GM18505 (cell line): ENCODE results near the gene CXXC1.

Source experiments
- ATAC-seq: cut with Tn5 transposase; IDR thresholded peaks from one replicate; pipeline ENCODE4 v1.9.1; 2021; ENCODE audit not compliant: unreplicated experiment
- POLR2A ChIP-seq: IDR thresholded peaks from 4 replicates; pipeline ENCODE4 v1.6.1; 2011; ENCODE audit warnings: borderline replicate concordance; ENCODE audit not compliant: insufficient read depth, insufficient read length; ENCODE audit errors: extremely low read depth

The CXXC1 gene

GRCh38 chr18:50285631-50286321 lies 1.7 kb downstream of the CXXC1 start:
- ATAC-seq: no peak
- no peak for TF ChIP-seq POLR2A

DNA sequence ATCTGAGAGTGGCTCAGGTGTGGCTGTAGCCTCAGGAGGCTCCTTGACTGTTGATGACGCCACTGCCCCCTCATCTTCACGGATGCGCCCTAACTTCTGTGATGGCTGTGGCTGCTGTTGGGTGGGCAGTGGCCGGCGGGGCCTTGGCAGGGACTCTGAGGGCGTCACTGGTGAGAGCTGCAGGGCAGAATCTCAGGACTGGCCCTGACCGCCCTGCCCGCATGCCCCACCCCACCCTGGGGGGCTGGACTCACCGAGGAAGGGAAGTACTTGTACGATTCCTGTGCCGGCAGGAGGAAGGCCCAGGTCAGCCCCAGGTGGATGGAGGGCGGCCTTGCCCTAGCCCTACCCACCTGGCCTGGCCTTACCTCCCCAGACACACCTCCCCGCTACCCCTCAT lies 2.4 kb downstream of the CXXC1 start:
- no peak for ATAC-seq
- TF ChIP-seq POLR2A: no peak

DNA sequence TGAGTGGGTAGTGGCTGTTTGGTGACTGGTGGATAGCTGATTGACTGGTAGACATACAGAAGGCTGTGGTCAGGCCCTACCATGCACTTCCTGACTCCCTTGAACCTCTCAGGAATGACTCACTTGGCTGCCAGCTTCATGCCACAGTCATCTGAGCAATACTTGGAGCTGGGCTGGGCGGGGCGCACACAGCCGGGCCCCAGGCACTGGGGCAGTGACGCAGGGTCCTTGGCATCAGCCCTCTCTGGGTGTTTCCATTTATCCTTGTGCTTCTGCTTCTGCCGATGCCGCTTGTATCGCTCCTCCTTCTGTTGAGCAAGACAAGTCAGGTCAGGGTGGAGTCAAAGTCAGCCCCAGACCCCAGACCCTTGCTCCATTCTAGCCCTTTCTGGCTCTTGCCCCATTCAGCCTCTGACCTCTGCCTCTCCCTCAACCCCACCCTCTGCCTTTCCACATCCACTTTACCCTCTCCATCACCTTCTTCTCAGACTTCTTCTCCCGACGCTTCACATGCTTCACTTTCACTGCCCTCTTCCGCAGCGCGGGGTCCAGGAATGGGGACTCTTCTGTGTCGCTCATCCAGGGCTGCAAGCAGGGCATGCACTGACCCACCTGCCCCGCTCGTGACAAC lies 3.1 kb downstream of the CXXC1 start:
- no peak for TF ChIP-seq POLR2A
- ATAC-seq: no peak

DNA sequence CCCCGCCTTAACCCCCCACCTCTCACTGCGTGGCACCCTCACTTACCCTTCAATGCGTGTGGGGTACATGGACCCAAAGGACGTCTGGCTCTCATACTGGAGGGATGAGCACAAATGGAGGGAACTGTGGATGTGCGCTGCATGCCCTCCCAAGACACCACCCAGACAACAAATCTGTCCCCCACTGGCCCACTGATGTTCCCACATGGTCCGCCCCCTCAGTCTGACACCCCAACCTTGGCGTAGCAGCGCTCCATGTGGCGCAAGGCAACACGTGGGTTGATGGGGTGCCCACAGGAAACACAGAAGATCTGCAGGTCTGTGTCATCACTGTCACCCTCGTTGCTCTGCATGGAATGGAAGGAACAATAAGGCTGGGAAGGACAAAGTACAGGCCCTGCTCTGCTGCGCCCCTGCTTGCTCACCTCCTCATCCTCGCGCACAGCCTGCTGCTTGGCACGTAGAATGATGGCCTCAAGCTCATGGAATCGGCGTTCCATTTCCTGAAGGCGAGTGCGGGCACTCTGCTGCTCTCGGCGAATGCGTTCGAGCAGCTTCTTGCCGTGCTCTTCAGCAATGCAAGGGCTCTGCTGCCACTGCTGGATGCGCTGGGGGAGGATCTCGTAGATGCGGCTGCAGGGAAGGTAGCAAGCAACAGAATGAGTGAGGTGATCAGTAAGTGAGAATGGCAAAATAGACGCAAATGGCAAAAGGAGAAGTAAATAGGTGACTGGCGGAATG lies 3.9 kb downstream of the CXXC1 start:
- TF ChIP-seq POLR2A: no peak
- no peak for ATAC-seq

GRCh38 chr18:50282521-50283335 lies 4.8 kb downstream of the CXXC1 start:
- ATAC-seq: no peak

DNA sequence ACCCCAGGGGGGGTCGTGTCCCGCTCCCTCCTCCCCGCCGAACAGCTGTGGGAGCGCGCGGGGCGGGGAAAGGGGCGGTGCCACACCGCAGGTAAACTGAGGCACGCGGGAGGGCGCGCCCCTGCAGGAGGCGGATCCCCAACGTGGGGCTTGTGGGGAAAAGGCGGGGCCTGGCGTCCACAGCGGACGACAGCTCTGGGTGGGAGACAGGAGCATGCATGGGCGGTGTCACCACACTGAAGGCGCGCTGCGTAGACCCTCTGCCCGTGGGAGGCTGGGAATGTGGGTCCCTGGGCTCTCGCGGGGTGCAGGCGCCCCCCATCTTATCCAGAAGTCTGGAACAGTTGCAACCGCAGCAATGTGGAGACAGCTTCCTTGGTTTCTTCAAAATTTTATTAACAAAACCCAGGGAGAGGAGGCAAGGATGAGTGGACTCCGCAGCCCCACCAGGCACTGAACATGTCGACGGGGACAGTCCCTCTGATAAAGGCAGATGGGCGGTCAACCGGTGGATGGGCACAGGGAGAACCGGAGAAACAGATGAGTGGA lies 5.4 kb downstream of the CXXC1 start:
- ATAC-seq: no peak
- no peak for TF ChIP-seq POLR2A

More at GRCh38 chr18:50282521-50283335, 4.8 kb downstream of the CXXC1 start:
- TF ChIP-seq POLR2A: no peak

DNA sequence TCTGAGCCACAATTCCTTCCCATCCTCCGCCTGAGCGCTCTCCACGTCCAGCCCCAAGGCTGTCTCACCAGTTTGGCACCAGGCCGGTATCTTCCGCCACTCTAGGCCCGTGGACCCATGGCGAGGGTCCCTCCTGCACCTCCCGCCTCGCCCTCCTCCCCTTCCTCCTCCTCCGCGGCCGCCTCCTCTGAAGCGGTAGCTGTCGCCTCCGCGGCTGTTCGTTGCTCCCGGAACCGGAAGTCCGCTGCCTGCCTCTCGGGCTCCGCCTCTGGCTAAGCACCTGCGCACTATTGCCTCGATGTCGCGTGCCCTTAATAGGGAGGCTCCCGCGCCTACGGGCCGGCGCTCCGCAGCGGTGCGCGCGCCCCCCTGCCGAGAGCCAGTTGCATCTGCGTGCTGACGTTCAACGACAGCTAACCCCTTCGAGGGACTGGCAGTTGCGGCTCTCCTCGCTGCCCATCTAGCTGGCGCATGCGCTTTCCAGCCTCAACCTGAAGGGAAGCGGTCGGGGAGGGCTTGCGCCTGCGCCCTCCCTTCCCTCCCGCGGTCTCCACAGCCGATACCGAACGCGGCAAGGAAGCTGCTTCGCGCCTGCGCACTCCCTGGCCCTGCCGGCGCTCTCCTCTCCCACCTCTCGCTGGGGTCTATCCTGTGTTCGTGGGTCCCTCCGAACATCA lies 6.1 kb downstream of the CXXC1 start, which contains the start of gene MBD1:
Gene MBD1 (minus strand): TSS at position 229 of the 677 bp plus-strand sequence. CDS start 1,531 bp downstream, outside the sequence.
- peak; percentile 93 for TF ChIP-seq POLR2A
- ATAC-seq: peak; percentile 88

GRCh38 chr18:50280707-50281294 lies 6.7 kb downstream of the CXXC1 start:
- TF ChIP-seq POLR2A: no peak
- no peak for ATAC-seq

DNA sequence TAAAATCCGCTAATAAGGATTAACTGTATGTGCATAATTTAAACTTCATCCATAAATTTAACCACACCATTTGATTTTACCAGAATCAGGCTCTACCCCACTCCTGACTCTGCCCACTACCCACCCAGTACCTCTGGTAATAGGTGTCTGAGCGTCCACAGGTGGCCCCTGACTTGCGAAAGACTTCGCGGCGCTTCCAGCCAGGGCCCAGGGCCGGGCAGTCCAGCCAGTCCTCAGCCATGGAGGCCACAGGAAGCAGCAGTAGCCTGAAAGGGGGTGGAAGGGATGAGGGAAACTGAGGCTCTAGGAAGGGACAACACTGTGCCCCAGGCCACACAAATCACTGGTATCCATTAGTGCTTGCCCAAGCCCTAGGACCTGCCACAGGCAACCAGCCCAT lies 7.7 kb downstream of the CXXC1 start:
- no peak for ATAC-seq

DNA sequence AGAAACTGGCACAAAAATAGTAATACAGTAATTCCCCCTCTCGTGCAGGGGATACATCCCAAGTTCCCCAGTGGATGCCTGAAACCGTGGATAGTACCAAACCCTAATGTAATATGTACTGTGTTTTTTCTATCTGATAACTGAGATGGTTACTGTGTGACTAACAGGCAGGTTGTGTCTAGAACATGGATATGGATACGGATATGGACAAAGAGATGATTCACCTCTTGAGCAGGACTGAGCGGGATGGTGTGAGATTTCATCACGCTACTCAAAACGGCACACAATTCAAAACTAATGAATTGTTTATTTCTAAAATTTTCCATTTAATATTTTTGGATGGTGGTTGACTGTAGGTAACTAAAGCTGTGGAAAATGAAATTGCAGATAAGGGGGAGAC lies 9.6 kb downstream of the CXXC1 start:
- ATAC-seq: no peak
- no peak for TF ChIP-seq POLR2A

More for the DNA sequence above, 7.7 kb downstream of the CXXC1 start:
- no peak for TF ChIP-seq POLR2A

- ATAC-seq: no peak
- no peak for TF ChIP-seq POLR2A
These were observed 11.0 kb downstream of the CXXC1 start for GRCh38 chr18:50276452-50276851.
